ENCODE results near the gene ZBTB49. TPM values are rescaled to one million over a fixed set of nuclear protein-coding genes. Genes with fewer than 3 reads are reported as not detected.

ZBTB49 gene
- total RNA-seq, 4 donors from 2014 or later: 2.9 to 5.9 (median 3.4) TPM

GRCh38 chr4:4358093-4358854 lies 68.2 kb downstream of the ZBTB49 start:
- intact Hi-C loops (cut with DNase I): no loop called here
- Histone ChIP-seq H3K4me1 (no peaks in the 10 kb centered on the region), H3K27ac (replicated peaks in 1 of 4) (no peak overlapping the region), H3K4me3 (no peak overlapping the region), H3K36me3 (no peaks in the 10 kb centered on the region), H3K9me3 (no peaks in the 10 kb centered on the region), H3K27me3 (peaks cover 0 to 42% (median 0%) of the 10 kb centered on the region in 4 donors)
- no peak for TF ChIP-seq POLR2A (IDR thresholded peaks at IDR 0.05; ENCODE audit: low read depth)
- WGBS: 56% methylated on average over 13 of the region's 13 CpGs
- no peak for DNase-seq (ENCODE audit: extremely low spot score)

- Histone ChIP-seq H3K9me3 (peaks cover 0 to 7% (median 3%) of the 10 kb centered on the region in 4 donors), H3K4me1 (no peaks in the 10 kb centered on the region), H3K27ac (replicated peaks in 1 of 4) (no peak overlapping the region), H3K4me3 (no peak overlapping the region), H3K27me3 (peaks cover 0 to 47% (median 0%) of the 10 kb centered on the region in 4 donors), H3K36me3 (no peaks in the 10 kb centered on the region)
- TF ChIP-seq CTCF (IDR thresholded peaks at IDR 0.05) (no peak), POLR2AphosphoS5 (IDR thresholded peaks at IDR 0.05) (no peak), EP300 (IDR thresholded peaks at IDR 0.05) (no peak), POLR2A (IDR thresholded peaks at IDR 0.05; ENCODE audit: low read depth) (no peak)
- WGBS: 67% methylated on average over 8 of the region's 8 CpGs
- DNase-seq (ENCODE audit: extremely low spot score): no peak
- intact Hi-C loops (cut with DNase I): no loop called here
Observed at GRCh38 chr4:4361883-4362282, 71.8 kb downstream of the ZBTB49 start.

GRCh38 chr4:4362991-4363697 lies 73.1 kb downstream of the ZBTB49 start:
- H3K9me3 ChIP-seq: peaks cover 0 to 7% (median 3%) of the 10 kb centered on the region in 4 donors
- no peak for DNase-seq (ENCODE audit: extremely low spot score)
- no peak for TF ChIP-seq POLR2A (IDR thresholded peaks at IDR 0.05; ENCODE audit: low read depth)
- no peak for TF ChIP-seq CTCF (IDR thresholded peaks at IDR 0.05)
- no peak for TF ChIP-seq POLR2AphosphoS5 (IDR thresholded peaks at IDR 0.05)
- TF ChIP-seq EP300 (IDR thresholded peaks at IDR 0.05): no peak
- WGBS: 83% methylated on average over 13 of the region's 16 CpGs
- H3K4me1 ChIP-seq: no peaks in the 10 kb centered on the region
- H3K27ac ChIP-seq (replicated peaks in 1 of 4): no peak overlapping the region
- H3K27me3 ChIP-seq: peaks cover 0 to 43% (median 0%) of the 10 kb centered on the region in 4 donors
- H3K4me3 ChIP-seq: no peak overlapping the region
- no peaks in the 10 kb centered on the region for H3K36me3 ChIP-seq
- intact Hi-C loops (cut with DNase I): no loop called here

- H3K9me3 ChIP-seq: peaks cover 0 to 7% (median 3%) of the 10 kb centered on the region in 4 donors
- no peaks in the 10 kb centered on the region for H3K36me3 ChIP-seq
- 82% methylated on average over 3 of the region's 3 CpGs for WGBS
- no peak for TF ChIP-seq CTCF (IDR thresholded peaks at IDR 0.05)
- no peak for TF ChIP-seq POLR2AphosphoS5 (IDR thresholded peaks at IDR 0.05)
- no peak for TF ChIP-seq POLR2A (IDR thresholded peaks at IDR 0.05; ENCODE audit: low read depth)
- TF ChIP-seq EP300 (IDR thresholded peaks at IDR 0.05): no peak
- intact Hi-C loops (cut with DNase I): no loop called here
- H3K27ac ChIP-seq (replicated peaks in 1 of 4): no peak overlapping the region
- DNase-seq (ENCODE audit: extremely low spot score): no peak
- H3K4me3 ChIP-seq: no peak overlapping the region
- peaks cover 0 to 34% (median 0%) of the 10 kb centered on the region in 4 donors for H3K27me3 ChIP-seq
- H3K4me1 ChIP-seq: no peaks in the 10 kb centered on the region
Observed at GRCh38 chr4:4364061-4364460, 74.0 kb downstream of the ZBTB49 start.

GRCh38 chr4:4364486-4365208 lies 74.6 kb downstream of the ZBTB49 start:
- DNase-seq (ENCODE audit: extremely low spot score): no peak
- no peaks in the 10 kb centered on the region for H3K4me1 ChIP-seq
- 70% methylated on average over 9 of the region's 9 CpGs for whole genome bisulfite sequencing
- intact Hi-C loops (cut with DNase I): no loop called here
- no peak overlapping the region for H3K27ac ChIP-seq (replicated peaks in 1 of 4)
- no peak for TF ChIP-seq POLR2A (IDR thresholded peaks at IDR 0.05; ENCODE audit: low read depth)
- TF ChIP-seq POLR2AphosphoS5 (IDR thresholded peaks at IDR 0.05): no peak
- no peak for TF ChIP-seq EP300 (IDR thresholded peaks at IDR 0.05)
- TF ChIP-seq CTCF (IDR thresholded peaks at IDR 0.05): no peak
- no peaks in the 10 kb centered on the region for H3K36me3 ChIP-seq
- peaks cover 0 to 7% (median 3%) of the 10 kb centered on the region in 4 donors for H3K9me3 ChIP-seq
- H3K4me3 ChIP-seq: no peak overlapping the region
- H3K27me3 ChIP-seq: peaks cover 0 to 28% (median 0%) of the 10 kb centered on the region in 4 donors
